ENCODE results near the gene KCNJ18. TPM values are rescaled to one million over a fixed set of nuclear protein-coding genes. Genes with fewer than 3 reads are reported as not detected.
"Not testable (repeated sequence)": the region's sequence is repeated elsewhere in the genome, so short reads cannot be mapped to it uniquely, and the experiment has no call there.

The KCNJ18 gene
- total and polyA plus RNA-seq, 9 of the 15 experiments (the other 6 are each of a cell fraction or from before 2014, with no cell fraction given): not detected

- H2AFZ ChIP-seq (ENCODE audit: low read depth, low read length); ATAC-seq; H3K4me1 ChIP-seq (replicated peaks in 1 of 2; ENCODE audit: control insufficient read depth in 2 of 2, insufficient read depth in 2 of 2, low read length in 2 of 2); FAIRE-seq; H3K36me3 ChIP-seq (ENCODE audit: control insufficient read depth, insufficient read depth, low read length); CTCF ChIA-PET (ENCODE audit: low intra/inter-chr PET ratio); BruUV-seq (replicated peaks); DNase-seq (ENCODE audit: extremely low read depth in 1 of 4, low spot score in 3 of 4); intact Hi-C loops (cut with micrococcal nuclease); H3K27me3 ChIP-seq (ENCODE audit: control insufficient read depth in 2 of 2, insufficient read depth in 2 of 2, low read length in 2 of 2); H3K4me2 ChIP-seq (ENCODE audit: insufficient read depth, low read length); H3K79me2 ChIP-seq (ENCODE audit: control insufficient read depth, insufficient read depth, low read length); H3K4me3 ChIP-seq; POLR2A ChIA-PET; H3K9ac ChIP-seq (ENCODE audit: insufficient read depth in 1 of 2, low read depth in 2 of 2, low read length in 2 of 2); H3K27ac ChIP-seq (ENCODE audit: extremely low read depth, low read depth, low read length); H3K9me3 ChIP-seq (replicated peaks; ENCODE audit: control insufficient read depth, insufficient read depth, low read depth, low read length); H4K20me1 ChIP-seq (replicated peaks; ENCODE audit: control insufficient read depth, insufficient read depth, low read length); H3K9me1 ChIP-seq (ENCODE audit: control insufficient read depth, insufficient read depth, low read length): not testable (repeated sequence)
- WGBS (ENCODE audit: insufficient coverage, low coverage, missing lambda C conversion rate): 2% methylated on average over 6 of the region's 9 CpGs
- in situ Hi-C loops (cut with MboI): loop anchor here (5.0 kb wide), 1 partner anchor 402 kb away; no protein-coding TSS in a partner anchor
Observed at GRCh38 chr17:21744621-21745020, 52.3 kb downstream of the KCNJ18 start.

- TF ChIP-seq RBM25 (IDR thresholded peaks at IDR 0.05; ENCODE audit: low read depth, low read length, severe bottlenecking): peak; percentile 32
- peak; percentile 10 for TF ChIP-seq ZFP36 (IDR thresholded peaks at IDR 0.05; ENCODE audit: low read depth, low read length, partially characterized antibody)
Observed at GRCh38 chr17:21745385-21746054, 53.2 kb downstream of the KCNJ18 start.

GRCh38 chr17:21746415-21746814 is 54.1 kb downstream of the KCNJ18 start:
- intact Hi-C loops (cut with micrococcal nuclease); FAIRE-seq: not testable (repeated sequence)

More at GRCh38 chr17:21745385-21746054, 53.2 kb downstream of the KCNJ18 start:
- POLR2A ChIA-PET; H3K4me1 ChIP-seq (replicated peaks in 1 of 2; ENCODE audit: control insufficient read depth in 2 of 2, insufficient read depth in 2 of 2, low read length in 2 of 2); H3K9me1 ChIP-seq (ENCODE audit: control insufficient read depth, insufficient read depth, low read length); H3K9me3 ChIP-seq (replicated peaks; ENCODE audit: control insufficient read depth, insufficient read depth, low read depth, low read length); in situ Hi-C loops (cut with MboI); ATAC-seq; FAIRE-seq; H3K27ac ChIP-seq (ENCODE audit: extremely low read depth, low read depth, low read length); DNase-seq (ENCODE audit: extremely low read depth in 1 of 4, low spot score in 3 of 4); H3K79me2 ChIP-seq (ENCODE audit: control insufficient read depth, insufficient read depth, low read length); H3K4me2 ChIP-seq (ENCODE audit: insufficient read depth, low read length); CTCF ChIA-PET (ENCODE audit: low intra/inter-chr PET ratio); H3K27me3 ChIP-seq (ENCODE audit: control insufficient read depth in 2 of 2, insufficient read depth in 2 of 2, low read length in 2 of 2); H3K9ac ChIP-seq (ENCODE audit: insufficient read depth in 1 of 2, low read depth in 2 of 2, low read length in 2 of 2); H3K4me3 ChIP-seq; H2AFZ ChIP-seq (ENCODE audit: low read depth, low read length); intact Hi-C loops (cut with micrococcal nuclease); BruUV-seq (replicated peaks); H4K20me1 ChIP-seq (replicated peaks; ENCODE audit: control insufficient read depth, insufficient read depth, low read length); H3K36me3 ChIP-seq (ENCODE audit: control insufficient read depth, insufficient read depth, low read length): not testable (repeated sequence)
- 1% methylated on average over 7 of the region's 7 CpGs for WGBS (ENCODE audit: insufficient coverage, low coverage, missing lambda C conversion rate)

More at GRCh38 chr17:21746415-21746814, 54.1 kb downstream of the KCNJ18 start:
- H3K9me3 ChIP-seq (replicated peaks; ENCODE audit: control insufficient read depth, insufficient read depth, low read depth, low read length); H4K20me1 ChIP-seq (replicated peaks; ENCODE audit: control insufficient read depth, insufficient read depth, low read length); H3K4me2 ChIP-seq (ENCODE audit: insufficient read depth, low read length); H3K4me3 ChIP-seq; H3K9me1 ChIP-seq (ENCODE audit: control insufficient read depth, insufficient read depth, low read length); DNase-seq (ENCODE audit: extremely low read depth in 1 of 4, low spot score in 3 of 4); H3K27me3 ChIP-seq (ENCODE audit: control insufficient read depth in 2 of 2, insufficient read depth in 2 of 2, low read length in 2 of 2); H3K9ac ChIP-seq (ENCODE audit: insufficient read depth in 1 of 2, low read depth in 2 of 2, low read length in 2 of 2); POLR2A ChIA-PET; BruUV-seq (replicated peaks); H3K27ac ChIP-seq (ENCODE audit: extremely low read depth, low read depth, low read length); H3K4me1 ChIP-seq (replicated peaks in 1 of 2; ENCODE audit: control insufficient read depth in 2 of 2, insufficient read depth in 2 of 2, low read length in 2 of 2); H3K79me2 ChIP-seq (ENCODE audit: control insufficient read depth, insufficient read depth, low read length); in situ Hi-C loops (cut with MboI); CTCF ChIA-PET (ENCODE audit: low intra/inter-chr PET ratio); H3K36me3 ChIP-seq (ENCODE audit: control insufficient read depth, insufficient read depth, low read length); H2AFZ ChIP-seq (ENCODE audit: low read depth, low read length); ATAC-seq: not testable (repeated sequence)
- 0% methylated on average over 1 of the region's 3 CpGs for WGBS (ENCODE audit: insufficient coverage, low coverage, missing lambda C conversion rate)

Data from K562 (cell line).